NB4 (cell line): Measurements from ENCODE around the gene RAD51B.

ENCODE experiments used
- DNase-seq: peaks from one replicate; pipeline ENCODE4 v3.0.0; 2010; ENCODE audit warnings: low read depth
- H3K4me3 ChIP-seq: one replicate; pipeline ENCODE4 v1.5.1; 2011; ENCODE audit warnings: mild to moderate bottlenecking, low read depth, low read length, moderate library complexity
- CTCF ChIP-seq: IDR thresholded peaks from one replicate; pipeline ENCODE4 v1.5.1; 2012; ENCODE audit warnings: low read depth, low read length
- MAX ChIP-seq: IDR thresholded peaks from 2 replicates; pipeline ENCODE4 v1.6.1; 2011; ENCODE audit warnings: low read depth, low read length
- MYC ChIP-seq: IDR thresholded peaks from 2 replicates; pipeline ENCODE4 v1.6.1; 2011; ENCODE audit warnings: low read depth, low read length
- POLR2A ChIP-seq: IDR thresholded peaks from 2 replicates; pipeline ENCODE4 v1.6.1; 2011; ENCODE audit warnings: mild to moderate bottlenecking; ENCODE audit not compliant: insufficient read length; ENCODE audit errors: extremely low read depth

The RAD51B gene

GRCh38 chr14:68520637-68521556 lies 701.3 kb downstream of the RAD51B start:
- no peak for DNase-seq
- TF ChIP-seq MYC: no peak
- TF ChIP-seq POLR2A: no peak
- TF ChIP-seq CTCF: no peak
- no peak for TF ChIP-seq MAX
- no peak overlapping the region for H3K4me3 ChIP-seq

- DNase-seq: no peak
- no peak for TF ChIP-seq CTCF
- no peak for TF ChIP-seq MAX
- TF ChIP-seq POLR2A: no peak
- TF ChIP-seq MYC: no peak
- no peak overlapping the region for H3K4me3 ChIP-seq
Measured at GRCh38 chr14:68521557-68521901, 702.0 kb downstream of the RAD51B start.

- TF ChIP-seq MAX (no peak), CTCF (no peak), POLR2A (no peak), MYC (no peak)
- DNase-seq: no peak
- H3K4me3 ChIP-seq: no peak overlapping the region
Measured at GRCh38 chr14:68521961-68522509, 702.5 kb downstream of the RAD51B start.

- H3K4me3 ChIP-seq: no peak overlapping the region
- TF ChIP-seq CTCF (no peak), MAX (no peak), POLR2A (no peak), MYC (no peak)
- no peak for DNase-seq
Measured at GRCh38 chr14:68522510-68523325, 703.1 kb downstream of the RAD51B start.

- DNase-seq: no peak
- no peak for TF ChIP-seq CTCF
- TF ChIP-seq POLR2A: no peak
- no peak for TF ChIP-seq MAX
- no peak for TF ChIP-seq MYC
- H3K4me3 ChIP-seq: no peak overlapping the region
Measured at GRCh38 chr14:68523326-68523610, 703.7 kb downstream of the RAD51B start.
